ENCODE data around the gene TPK1.
"Not testable (repeated sequence)": the region's sequence is repeated elsewhere in the genome, so short reads cannot be mapped to it uniquely, and the experiment has no call there.

The TPK1 gene

GRCh38 chr7:144474800-144475615, 360.8 kb downstream of the TPK1 start:
- no peak for DNase-seq (ENCODE audit: low read depth in 2 of 2)

GRCh38 chr7:144474363-144474762, 361.5 kb downstream of the TPK1 start:
- DNase-seq (ENCODE audit: low read depth in 2 of 2) = no peak

GRCh38 chr7:144473908-144474307, 361.9 kb downstream of the TPK1 start:
- no peak for DNase-seq (ENCODE audit: low read depth in 2 of 2)

GRCh38 chr7:144470078-144470477, 365.8 kb downstream of the TPK1 start:
- DNase-seq (ENCODE audit: low read depth in 2 of 2) = no peak

GRCh38 chr7:144468990-144469732, 366.7 kb downstream of the TPK1 start:
- no peak for DNase-seq (ENCODE audit: low read depth in 2 of 2)

- DNase-seq (ENCODE audit: low read depth in 2 of 2) = no peak
These were observed 376.2 kb downstream of the TPK1 start for GRCh38 chr7:144459635-144460034.

- DNase-seq (ENCODE audit: low read depth in 2 of 2) = no peak
These were observed 380.8 kb downstream of the TPK1 start for GRCh38 chr7:144455040-144455404.

GRCh38 chr7:144454256-144455039, 381.4 kb downstream of the TPK1 start:
- no peak for DNase-seq (ENCODE audit: low read depth in 2 of 2)

- DNase-seq (ENCODE audit: low read depth in 2 of 2) = no peak
These were observed 383.8 kb downstream of the TPK1 start for GRCh38 chr7:144452064-144452463.

GRCh38 chr7:144445590-144445989, 390.3 kb downstream of the TPK1 start:
- no peak for DNase-seq (ENCODE audit: low read depth in 2 of 2)

GRCh38 chr7:144439717-144440205, 396.1 kb downstream of the TPK1 start:
- DNase-seq (ENCODE audit: low read depth in 2 of 2) = no peak

- no peak for DNase-seq (ENCODE audit: low read depth in 2 of 2)
These were observed 397.1 kb downstream of the TPK1 start for GRCh38 chr7:144438759-144439158.

- peak in 1 of 2 donors; percentile 2 for DNase-seq (ENCODE audit: low read depth in 2 of 2)
These were observed 398.3 kb downstream of the TPK1 start for GRCh38 chr7:144437370-144438191.

GRCh38 chr7:144436500-144436899, 399.4 kb downstream of the TPK1 start:
- DNase-seq (ENCODE audit: low read depth in 2 of 2) = no peak

- no peak for DNase-seq (ENCODE audit: low read depth in 2 of 2)
These were observed 407.4 kb downstream of the TPK1 start for GRCh38 chr7:144428431-144428830.

GRCh38 chr7:144427539-144427938, 408.3 kb downstream of the TPK1 start:
- DNase-seq (ENCODE audit: low read depth in 2 of 2) = not testable (repeated sequence)

GRCh38 chr7:144418931-144419330, 416.9 kb downstream of the TPK1 start:
- DNase-seq (ENCODE audit: low read depth in 2 of 2) = not testable (repeated sequence)

- DNase-seq (ENCODE audit: low read depth in 2 of 2) = no peak
These were observed 419.5 kb downstream of the TPK1 start for GRCh38 chr7:144416341-144416740.

- no peak for DNase-seq (ENCODE audit: low read depth in 2 of 2)
These were observed 420.0 kb downstream of the TPK1 start for GRCh38 chr7:144415858-144416257.

GRCh38 chr7:144414815-144415214, 421.0 kb downstream of the TPK1 start:
- DNase-seq (ENCODE audit: low read depth in 2 of 2) = no peak

GRCh38 chr7:144410441-144410840, 425.4 kb downstream of the TPK1 start:
- no peak for DNase-seq (ENCODE audit: low read depth in 2 of 2)
